ENCODE results near the gene MRPL57. TPM values are rescaled to one million over a fixed set of nuclear protein-coding genes. Genes with fewer than 3 reads are reported as not detected.
"Not testable (repeated sequence)": the region's sequence is repeated elsewhere in the genome, so short reads cannot be mapped to it uniquely, and the experiment has no call there.

Gene MRPL57
- total RNA-seq, 4 donors from 2014 or later, result 32.1 to 53.8 (median 47.6) TPM

- TF ChIP-seq CTCF (IDR thresholded peaks at IDR 0.05 in 4 of 5, conservative IDR thresholded peaks at IDR 0.05 in 1 of 5) (no peak), POLR2A (IDR thresholded peaks at IDR 0.05) (no peak)
- Histone ChIP-seq H3K36me3 (no peaks in the 10 kb centered on the region), H3K9me3 (no peaks in the 10 kb centered on the region), H3K4me1 (peaks cover 12 to 15% of the 10 kb centered on the region in 2 donors), H3K4me3 (no peak overlapping the region), H3K27ac (no peak overlapping the region), H3K27me3 (no peaks in the 10 kb centered on the region)
- in situ Hi-C loops (cut with MboI; ENCODE audit: low sequenced_read_pairs in 4 of 4), result no loop called here
- ATAC-seq, result no peak
- DNase-seq, result no peak
- intact Hi-C loops (cut with DNase I; ENCODE audit: low total_unique reads), result no loop called here
These were observed 5.2 kb downstream of the MRPL57 start for GRCh38 chr13:21181671-21182070.

GRCh38 chr13:21186410-21186809 is 10.0 kb downstream of the MRPL57 start:
- H3K9me3 ChIP-seq; in situ Hi-C loops (cut with MboI; ENCODE audit: low sequenced_read_pairs in 4 of 4); DNase-seq; H3K27me3 ChIP-seq; H3K4me3 ChIP-seq; ATAC-seq; intact Hi-C loops (cut with DNase I; ENCODE audit: low total_unique reads); H3K4me1 ChIP-seq; H3K36me3 ChIP-seq; H3K27ac ChIP-seq: not testable (repeated sequence)

GRCh38 chr13:21194756-21195155 is 18.3 kb downstream of the MRPL57 start:
- not testable (repeated sequence) for H3K27me3 ChIP-seq

GRCh38 chr13:21197606-21198225 is 21.3 kb downstream of the MRPL57 start:
- DNase-seq; H3K9me3 ChIP-seq; H3K27me3 ChIP-seq; H3K36me3 ChIP-seq; ATAC-seq; H3K4me1 ChIP-seq; H3K4me3 ChIP-seq; in situ Hi-C loops (cut with MboI; ENCODE audit: low sequenced_read_pairs in 4 of 4); intact Hi-C loops (cut with DNase I; ENCODE audit: low total_unique reads); H3K27ac ChIP-seq: not testable (repeated sequence)

More at GRCh38 chr13:21194756-21195155, 18.3 kb downstream of the MRPL57 start:
- H3K4me3 ChIP-seq; ATAC-seq; H3K27ac ChIP-seq; H3K4me1 ChIP-seq; in situ Hi-C loops (cut with MboI; ENCODE audit: low sequenced_read_pairs in 4 of 4); H3K9me3 ChIP-seq; H3K36me3 ChIP-seq; intact Hi-C loops (cut with DNase I; ENCODE audit: low total_unique reads); DNase-seq: not testable (repeated sequence)

GRCh38 chr13:21198391-21198790 is 21.9 kb downstream of the MRPL57 start:
- in situ Hi-C loops (cut with MboI; ENCODE audit: low sequenced_read_pairs in 4 of 4); ATAC-seq; H3K27ac ChIP-seq; H3K36me3 ChIP-seq; H3K9me3 ChIP-seq; intact Hi-C loops (cut with DNase I; ENCODE audit: low total_unique reads); DNase-seq; H3K4me1 ChIP-seq; H3K27me3 ChIP-seq; H3K4me3 ChIP-seq: not testable (repeated sequence)

- H3K4me3 ChIP-seq; H3K27me3 ChIP-seq; in situ Hi-C loops (cut with MboI; ENCODE audit: low sequenced_read_pairs in 4 of 4); ATAC-seq; H3K9me3 ChIP-seq; H3K27ac ChIP-seq; intact Hi-C loops (cut with DNase I; ENCODE audit: low total_unique reads); H3K36me3 ChIP-seq; DNase-seq; H3K4me1 ChIP-seq: not testable (repeated sequence)
These were observed 25.2 kb downstream of the MRPL57 start for GRCh38 chr13:21201456-21202190.

- no peaks in the 10 kb centered on the region for H3K27me3 ChIP-seq
- no peak overlapping the region for H3K27ac ChIP-seq
- no peaks in the 10 kb centered on the region for H3K9me3 ChIP-seq
- TF ChIP-seq POLR2A (IDR thresholded peaks at IDR 0.05), result no peak
- TF ChIP-seq CTCF (IDR thresholded peaks at IDR 0.05 in 4 of 5, conservative IDR thresholded peaks at IDR 0.05 in 1 of 5), result no peak
- no peaks in the 10 kb centered on the region for H3K4me1 ChIP-seq
- H3K4me3 ChIP-seq, result no peak overlapping the region
- intact Hi-C loops (cut with DNase I; ENCODE audit: low total_unique reads), result no loop called here
- ATAC-seq (no peak), DNase-seq (no peak)
- H3K36me3 ChIP-seq, result no peaks in the 10 kb centered on the region
- in situ Hi-C loops (cut with MboI; ENCODE audit: low sequenced_read_pairs in 4 of 4), result no loop called here
These were observed 26.5 kb downstream of the MRPL57 start for GRCh38 chr13:21202767-21203531.
